C4-2B (cell line): Measurements from ENCODE around the gene TOLLIP.

ENCODE experiments used
- H3K27ac ChIP-seq: fragments of 450-650 bp; 2 replicates; pipeline ENCODE4 v1.5.1; 2017
- CTCF ChIP-seq: fragments of 450-650 bp; conservative IDR thresholded peaks from 2 replicates; pipeline ENCODE4 v1.5.1; 2017; ENCODE audit warnings: mild to moderate bottlenecking
- ZFX ChIP-seq: fragments of 450-650 bp; IDR thresholded peaks from 2 replicates; pipeline ENCODE4 v1.6.1; 2017

TOLLIP gene

DNA sequence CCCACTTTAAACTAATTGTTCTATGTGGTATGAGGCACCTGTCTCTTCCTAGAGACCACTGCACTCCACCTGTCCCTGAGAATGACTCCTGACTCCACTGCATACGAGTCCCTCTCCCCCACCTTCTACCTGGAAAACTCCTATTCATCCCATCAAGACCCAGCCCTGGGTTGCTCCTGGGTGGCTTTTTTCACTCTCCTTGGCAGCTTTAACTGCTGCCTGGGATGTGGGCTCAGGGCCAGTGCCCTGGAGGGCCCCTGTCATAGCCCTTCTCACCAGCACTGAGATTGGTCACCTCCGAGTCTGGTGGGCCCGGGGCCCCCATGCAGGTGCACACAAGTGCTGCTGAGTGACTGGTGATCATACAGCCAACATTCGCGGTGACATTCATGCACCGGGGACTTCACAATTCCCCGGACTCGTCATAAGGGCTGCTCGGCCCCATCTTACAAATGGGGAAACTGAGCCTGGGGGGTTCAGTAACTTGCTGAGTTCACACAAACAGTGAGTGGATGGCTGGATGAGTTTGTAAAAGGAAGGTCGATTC, 25.9 kb upstream of the TOLLIP start:
- TF ChIP-seq CTCF (no peak), ZFX (no peak)
- H3K27ac ChIP-seq: no peak overlapping the region

DNA sequence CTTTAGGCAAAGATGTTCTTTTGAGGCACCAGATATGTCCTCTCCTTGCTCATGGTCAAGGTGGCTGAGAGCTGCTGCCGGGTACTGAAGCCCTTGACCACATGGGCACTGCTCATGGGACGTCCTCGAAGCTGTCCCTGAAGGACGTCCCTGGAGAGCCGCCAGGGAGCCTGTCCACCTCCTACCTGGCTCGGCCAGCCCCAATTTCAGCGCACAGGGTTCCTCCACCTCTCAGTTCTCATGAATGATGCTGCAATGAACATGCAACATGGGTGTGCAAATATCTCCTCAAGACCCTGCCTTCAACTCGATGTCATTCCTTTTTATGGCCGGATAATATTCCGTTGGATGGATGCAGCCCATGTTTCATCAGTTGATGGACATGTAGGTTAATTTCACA, 24.4 kb upstream of the TOLLIP start:
- TF ChIP-seq ZFX (no peak), CTCF (no peak)
- H3K27ac ChIP-seq: no peak overlapping the region

- no peak overlapping the region for H3K27ac ChIP-seq
- TF ChIP-seq CTCF (no peak), ZFX (no peak)
These were observed 23.8 kb upstream of the TOLLIP start for GRCh38 chr11:1333091-1333772.

DNA sequence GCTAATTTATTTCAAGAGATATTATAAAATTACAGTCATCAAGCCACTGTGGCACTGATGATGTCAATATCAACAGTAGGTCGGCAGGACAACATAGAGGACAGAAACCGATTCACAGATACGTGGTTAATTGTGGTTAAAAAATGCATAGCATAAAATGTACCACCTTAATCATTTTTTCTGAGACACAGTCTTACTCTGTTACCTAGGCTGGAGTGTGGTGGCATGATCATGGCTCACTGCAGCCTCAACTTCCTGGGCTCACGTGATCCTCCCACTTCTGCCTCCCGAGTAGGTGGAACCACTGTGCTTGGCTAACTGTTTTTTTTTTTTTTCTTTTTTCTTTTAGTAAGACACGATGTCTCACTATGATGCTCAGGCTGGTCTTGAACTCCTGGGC, 21.0 kb upstream of the TOLLIP start:
- H3K27ac ChIP-seq: no peak overlapping the region
- no peak for TF ChIP-seq ZFX
- no peak for TF ChIP-seq CTCF

DNA sequence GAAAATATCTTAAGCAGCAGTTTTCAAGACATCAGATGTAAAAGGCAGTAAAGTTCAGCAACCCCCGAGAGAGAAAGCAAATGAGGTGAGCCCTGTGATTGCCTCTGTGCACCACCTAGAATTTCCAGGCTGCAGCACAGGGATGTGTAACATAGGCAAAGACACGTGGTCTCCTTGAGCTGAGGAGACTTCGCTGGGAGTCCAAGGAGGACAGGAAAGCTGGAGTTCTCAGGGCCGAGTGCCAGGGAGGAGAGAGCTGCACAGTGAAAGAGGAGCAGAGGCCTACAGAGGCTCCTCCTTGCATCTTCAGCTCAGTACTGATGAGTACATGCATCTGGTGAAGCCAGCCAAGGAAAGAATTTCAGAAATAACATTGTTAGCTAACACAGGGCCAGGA, 17.6 kb upstream of the TOLLIP start:
- TF ChIP-seq ZFX (no peak), CTCF (no peak)
- H3K27ac ChIP-seq: no peak overlapping the region

GRCh38 chr11:1326435-1327063, 17.1 kb upstream of the TOLLIP start:
- H3K27ac ChIP-seq: no peak overlapping the region
- no peak for TF ChIP-seq ZFX
- TF ChIP-seq CTCF: no peak

- no peak overlapping the region for H3K27ac ChIP-seq
- no peak for TF ChIP-seq ZFX
- no peak for TF ChIP-seq CTCF
These were observed 14.3 kb upstream of the TOLLIP start for GRCh38 chr11:1323774-1324173.
